HUES48 (cell line): ENCODE data around the gene ITPK1.

Experiments
- H3K27ac ChIP-seq: one replicate; pipeline ENCODE4 v1.7.0; 2013; ENCODE audit warnings: low read depth, low read length, inconsistent platforms
- H3K27me3 ChIP-seq: 2 replicates; pipeline ENCODE4 v1.6.1; 2013; ENCODE audit warnings: mild to moderate bottlenecking, low read length; ENCODE audit not compliant: control insufficient read depth, insufficient read depth
- H3K36me3 ChIP-seq: 2 replicates; pipeline ENCODE4 v1.6.1; 2013; ENCODE audit warnings: low read length; ENCODE audit not compliant: control insufficient read depth, insufficient read depth
- H3K4me1 ChIP-seq: 2 replicates; pipeline ENCODE4 v1.6.1; 2013; ENCODE audit warnings: mild to moderate bottlenecking, low read length; ENCODE audit not compliant: control insufficient read depth, insufficient read depth
- H3K4me3 ChIP-seq: 2 replicates; pipeline ENCODE4 v1.5.1; 2013; ENCODE audit warnings: mild to moderate bottlenecking, low read depth, low read length
- H3K9ac ChIP-seq: 2 replicates; pipeline ENCODE4 v1.6.1; 2013; ENCODE audit warnings: mild to moderate bottlenecking, low read depth, low read length, moderate library complexity
- H3K9me3 ChIP-seq: 2 replicates; pipeline ENCODE4 v1.6.1; 2013; ENCODE audit warnings: low read length; ENCODE audit not compliant: control insufficient read depth, insufficient read depth

Gene ITPK1

DNA sequence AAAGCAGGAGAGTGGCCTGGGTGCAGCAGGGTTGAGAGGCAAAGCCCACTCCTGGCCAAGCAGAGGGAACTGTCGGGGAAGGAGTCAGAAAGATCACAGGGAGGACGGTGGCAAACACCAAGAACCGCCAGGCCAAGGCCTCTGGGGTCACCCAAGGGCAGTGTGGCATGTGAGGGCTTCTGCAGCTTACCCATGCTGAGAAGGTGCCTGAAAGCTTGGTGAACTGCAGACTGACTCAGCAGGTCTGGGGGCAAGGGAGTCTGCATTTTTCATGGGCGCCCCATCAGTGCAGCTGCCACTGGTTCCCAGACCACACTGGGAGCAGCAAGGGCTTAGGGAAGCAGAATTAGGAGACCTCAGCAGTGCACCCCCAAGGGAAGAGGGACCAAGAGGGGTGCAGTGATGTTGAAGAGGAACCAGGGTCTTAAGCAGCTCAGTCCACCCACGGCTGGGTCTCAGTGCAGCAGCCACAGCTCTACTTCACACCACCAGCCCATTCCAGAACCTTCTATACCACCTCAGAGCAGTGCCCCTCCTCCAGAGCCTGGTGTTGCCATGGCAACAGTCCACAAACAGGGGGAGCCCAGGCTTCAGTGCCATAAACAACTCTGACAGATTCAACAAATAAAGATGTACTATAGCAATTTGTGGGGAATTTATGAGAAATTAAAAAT lies 59.4 kb downstream of the ITPK1 start:
- Histone ChIP-seq H3K9ac (no peak overlapping the region), H3K27ac (no peak overlapping the region), H3K36me3 (peaks cover 3% of the 10 kb centered on the region; the same call in 1 of the 2 replicates), H3K4me1 (peaks cover 23% of the 10 kb centered on the region), H3K9me3 (no peaks in the 10 kb centered on the region), H3K27me3 (no peaks in the 10 kb centered on the region), H3K4me3 (no peak overlapping the region)

DNA sequence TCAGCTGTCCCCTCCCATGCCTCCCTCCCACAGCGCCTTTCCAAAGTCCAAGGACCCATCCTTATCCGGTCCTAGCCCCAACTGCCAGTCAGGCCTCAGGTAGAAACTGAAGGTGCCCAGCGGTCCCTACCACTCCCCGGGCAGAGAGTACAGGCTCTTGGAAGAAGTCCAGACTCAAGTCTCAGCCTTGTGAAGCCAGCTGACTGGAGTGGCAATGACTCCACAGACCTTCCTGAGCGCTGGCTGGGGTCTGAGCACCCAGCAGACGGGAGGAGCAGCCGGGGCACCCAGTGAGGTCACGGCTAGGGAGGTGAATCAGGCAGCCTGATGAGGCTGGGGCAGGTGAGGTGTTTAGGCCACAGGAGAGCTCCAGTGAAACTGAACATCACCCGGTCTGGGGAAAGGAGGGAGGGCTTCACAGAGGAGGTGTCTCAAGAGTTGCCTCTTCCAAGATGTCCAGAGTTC lies 60.0 kb downstream of the ITPK1 start:
- no peaks in the 10 kb centered on the region for H3K27me3 ChIP-seq
- no peak overlapping the region for H3K27ac ChIP-seq
- H3K36me3 ChIP-seq, result peaks cover 3% of the 10 kb centered on the region; the same call in 1 of the 2 replicates

DNA sequence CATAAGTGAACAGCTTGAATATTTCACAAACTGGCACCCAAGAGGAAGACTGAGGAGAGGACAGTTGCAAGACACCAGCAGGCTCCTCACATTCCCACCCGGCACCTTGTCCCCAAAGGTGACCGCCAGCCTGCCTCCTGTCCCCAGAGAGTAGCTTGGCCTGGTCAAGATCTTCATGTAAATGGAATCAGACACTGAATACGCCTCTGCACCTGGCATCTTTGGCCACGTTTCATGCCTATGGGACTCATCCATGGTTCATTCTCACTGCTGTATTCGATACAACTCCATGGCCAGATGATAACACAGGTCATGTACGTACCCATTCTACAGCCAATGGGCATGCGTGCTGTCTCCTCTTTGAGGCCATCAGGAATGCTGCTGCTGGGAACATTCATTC lies 60.8 kb downstream of the ITPK1 start:
- peaks cover 3% of the 10 kb centered on the region; the same call in 1 of the 2 replicates for H3K36me3 ChIP-seq
- peaks cover 31% of the 10 kb centered on the region for H3K4me1 ChIP-seq
- H3K4me3 ChIP-seq, result no peak overlapping the region
- no peak overlapping the region for H3K27ac ChIP-seq
- no peaks in the 10 kb centered on the region for H3K9me3 ChIP-seq
- no peaks in the 10 kb centered on the region for H3K27me3 ChIP-seq
- no peak overlapping the region for H3K9ac ChIP-seq

More for the DNA sequence above, 60.0 kb downstream of the ITPK1 start:
- Histone ChIP-seq H3K4me3 (no peak overlapping the region), H3K4me1 (peaks cover 30% of the 10 kb centered on the region), H3K9ac (no peak overlapping the region), H3K9me3 (no peaks in the 10 kb centered on the region)

DNA sequence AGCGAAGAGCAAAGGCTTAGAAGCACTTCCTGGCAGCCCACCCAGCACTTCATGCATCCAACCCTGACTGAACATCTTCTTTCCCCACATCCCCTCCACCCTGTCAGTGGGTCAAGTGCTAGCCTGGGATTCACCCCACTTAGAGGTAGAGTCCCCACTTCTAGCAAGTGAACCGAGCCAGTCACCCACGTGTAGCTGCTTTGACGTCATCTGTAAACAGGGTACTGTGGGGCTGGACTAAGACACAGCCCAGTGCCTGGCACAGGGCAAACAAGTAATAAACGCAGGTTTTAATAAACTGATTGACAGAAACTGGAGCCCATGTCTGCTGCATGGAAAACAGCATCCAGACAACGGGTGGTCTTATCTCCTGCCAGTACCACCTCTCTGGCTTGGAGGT lies 61.7 kb downstream of the ITPK1 start:
- Histone ChIP-seq H3K27ac (no peak overlapping the region), H3K4me3 (no peak overlapping the region), H3K4me1 (peaks cover 33% of the 10 kb centered on the region), H3K9me3 (no peaks in the 10 kb centered on the region), H3K9ac (no peak overlapping the region), H3K36me3 (peaks cover 3% of the 10 kb centered on the region; the same call in 1 of the 2 replicates), H3K27me3 (no peaks in the 10 kb centered on the region)

DNA sequence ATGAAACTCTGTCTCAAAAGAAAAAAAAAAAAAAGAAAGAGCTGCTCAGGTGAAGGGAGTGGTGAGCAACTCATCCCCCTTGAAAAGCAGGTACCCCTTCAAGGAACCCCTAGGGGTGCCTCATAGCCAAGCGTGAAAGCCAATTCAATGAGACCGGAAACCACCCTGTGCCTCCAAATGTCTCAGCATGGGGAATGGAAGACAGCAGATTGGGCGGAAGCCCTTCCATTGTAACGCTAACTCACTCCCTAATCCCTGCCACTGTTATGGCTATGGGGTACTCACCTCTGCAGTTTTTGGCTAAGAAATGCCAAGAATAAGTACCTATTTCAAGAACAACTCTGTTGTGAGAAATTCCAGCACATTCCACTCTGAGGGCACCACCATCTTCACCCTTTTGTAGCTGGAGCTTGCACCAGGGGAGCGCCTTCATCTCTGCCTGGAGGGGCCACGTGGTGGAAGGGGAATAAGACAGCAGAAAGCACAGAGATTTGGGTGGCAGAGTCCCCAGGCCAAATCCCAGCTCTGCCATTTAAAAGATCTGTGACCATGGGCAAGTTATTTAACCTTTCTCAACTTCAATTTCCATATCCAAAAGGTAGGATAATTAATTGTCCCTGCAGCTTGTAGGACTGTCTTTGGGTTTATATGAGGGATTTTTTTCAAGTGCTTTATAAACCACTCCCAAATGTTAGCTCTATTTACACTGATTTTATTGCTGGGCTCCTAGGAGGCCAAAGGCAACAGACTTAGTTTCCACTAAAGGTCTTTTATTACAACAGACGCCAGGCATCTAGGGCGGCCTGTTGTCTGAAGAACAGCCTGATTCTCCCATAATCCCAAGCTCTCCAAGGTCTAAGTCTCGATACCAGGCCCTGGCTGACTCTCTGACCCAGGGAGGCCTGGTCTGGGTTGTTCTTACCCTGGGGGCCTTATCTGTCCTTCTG lies 63.9 kb downstream of the ITPK1 start:
- peak overlapping the region; percentile 83 for H3K27ac ChIP-seq

DNA sequence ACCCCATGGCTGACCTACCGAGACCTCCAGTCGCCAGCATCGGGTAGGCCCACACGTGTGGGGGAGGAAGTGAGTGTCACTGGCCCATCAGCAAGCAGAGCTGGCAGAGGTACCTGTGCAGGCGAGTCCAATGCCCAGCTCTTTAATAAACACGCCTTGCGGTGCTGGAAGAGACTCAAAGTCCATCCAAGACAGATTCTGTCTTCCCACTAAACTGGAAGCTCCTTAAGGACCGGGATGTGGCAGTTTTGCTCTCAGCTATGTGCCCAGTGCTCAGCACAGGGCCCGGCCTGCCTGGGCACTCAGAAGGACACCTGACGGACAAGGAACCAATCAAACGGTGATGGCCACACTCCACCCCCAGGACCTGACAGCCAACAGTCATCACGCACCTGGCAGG lies 65.0 kb downstream of the ITPK1 start:
- Histone ChIP-seq H3K4me1 (peaks cover 43% of the 10 kb centered on the region), H3K27me3 (no peaks in the 10 kb centered on the region), H3K4me3 (no peak overlapping the region), H3K36me3 (peaks cover 3% of the 10 kb centered on the region; the same call in 1 of the 2 replicates), H3K9me3 (no peaks in the 10 kb centered on the region), H3K9ac (no peak overlapping the region), H3K27ac (peak overlapping the region; percentile 83)

More for the DNA sequence above, 63.9 kb downstream of the ITPK1 start:
- H3K9me3 ChIP-seq, result no peaks in the 10 kb centered on the region
- H3K36me3 ChIP-seq, result peaks cover 3% of the 10 kb centered on the region; the same call in 1 of the 2 replicates
- peaks cover 37% of the 10 kb centered on the region for H3K4me1 ChIP-seq
- no peak overlapping the region for H3K4me3 ChIP-seq
- peak overlapping the region; percentile 9; the same call in 1 of the 2 replicates for H3K9ac ChIP-seq
- H3K27me3 ChIP-seq, result no peaks in the 10 kb centered on the region

DNA sequence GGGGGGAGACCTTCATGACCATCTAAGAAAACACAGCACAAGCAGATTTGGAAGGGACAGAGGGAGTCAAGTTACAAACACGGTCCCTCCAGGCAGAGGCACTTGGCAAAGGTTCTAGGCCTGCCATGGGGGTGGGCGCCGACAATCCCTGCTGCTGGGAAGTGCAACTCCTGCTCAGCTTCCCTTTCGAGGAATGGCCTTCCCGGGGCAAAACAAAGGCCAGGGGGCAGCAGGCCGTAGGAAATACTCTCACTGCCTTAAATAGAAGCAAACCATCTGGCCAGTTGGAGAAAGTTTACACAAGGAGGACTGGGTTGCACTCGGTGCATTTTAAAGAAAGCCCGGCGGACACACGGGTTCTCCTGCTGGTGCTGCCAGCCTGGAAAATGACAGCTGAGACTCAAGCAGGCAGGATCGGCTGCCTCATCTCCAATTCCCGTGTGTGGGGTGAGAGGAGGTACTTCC lies 65.8 kb downstream of the ITPK1 start:
- Histone ChIP-seq H3K9ac (no peak overlapping the region), H3K27ac (no peak overlapping the region)

DNA sequence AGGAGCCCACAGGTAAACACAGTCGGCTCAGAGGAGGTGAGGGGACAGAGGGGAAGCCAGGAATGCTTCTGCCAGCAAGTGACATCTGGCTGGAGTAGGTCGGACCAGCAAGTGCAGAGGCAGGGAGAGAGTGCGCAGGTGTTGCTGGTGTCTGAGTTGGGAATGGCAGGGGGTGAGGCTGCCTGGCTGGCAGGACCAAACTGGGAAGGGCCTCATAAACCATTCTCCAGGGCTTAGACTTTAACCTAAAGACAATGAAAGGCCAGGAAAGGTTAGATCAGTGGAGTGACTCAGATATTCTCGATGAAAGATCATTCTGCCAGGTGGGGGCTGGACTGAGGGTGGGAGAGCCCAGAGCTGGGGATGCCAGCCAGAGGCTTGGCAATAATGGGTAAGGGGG lies 66.4 kb downstream of the ITPK1 start:
- no peaks in the 10 kb centered on the region for H3K9me3 ChIP-seq
- no peaks in the 10 kb centered on the region for H3K27me3 ChIP-seq
- no peak overlapping the region for H3K27ac ChIP-seq
- no peak overlapping the region for H3K9ac ChIP-seq
- H3K4me1 ChIP-seq, result peaks cover 56% of the 10 kb centered on the region
- H3K4me3 ChIP-seq, result no peak overlapping the region
- H3K36me3 ChIP-seq, result no peaks in the 10 kb centered on the region

More for the DNA sequence above, 65.8 kb downstream of the ITPK1 start:
- H3K4me3 ChIP-seq, result no peak overlapping the region
- no peaks in the 10 kb centered on the region for H3K9me3 ChIP-seq
- no peaks in the 10 kb centered on the region for H3K27me3 ChIP-seq
- peaks cover 50% of the 10 kb centered on the region for H3K4me1 ChIP-seq
- H3K36me3 ChIP-seq, result peaks cover under 1% of the 10 kb centered on the region; the same call in 1 of the 2 replicates

DNA sequence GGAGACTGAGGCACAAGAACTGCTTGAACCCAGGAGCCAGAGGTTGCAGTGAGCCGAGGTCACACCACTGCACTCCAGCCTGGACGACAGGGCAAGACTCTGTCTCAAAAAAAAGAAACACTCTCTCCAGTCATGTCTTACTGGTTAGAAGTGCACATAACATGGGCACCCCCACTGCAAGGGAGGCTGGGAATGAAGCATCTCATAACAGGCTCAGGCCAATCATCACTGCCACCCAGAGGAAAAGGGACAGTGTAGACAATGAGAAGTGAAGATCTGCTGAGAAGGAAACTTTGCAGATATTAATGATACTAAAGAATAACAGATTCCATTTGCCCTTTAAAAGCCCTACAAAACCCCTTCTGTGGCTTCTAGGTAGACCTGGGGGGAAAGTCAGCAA lies 66.9 kb downstream of the ITPK1 start:
- no peaks in the 10 kb centered on the region for H3K9me3 ChIP-seq
- H3K27me3 ChIP-seq, result no peaks in the 10 kb centered on the region
- H3K27ac ChIP-seq, result no peak overlapping the region
- H3K9ac ChIP-seq, result no peak overlapping the region
- H3K36me3 ChIP-seq, result no peaks in the 10 kb centered on the region
- peaks cover 59% of the 10 kb centered on the region for H3K4me1 ChIP-seq
- no peak overlapping the region for H3K4me3 ChIP-seq

DNA sequence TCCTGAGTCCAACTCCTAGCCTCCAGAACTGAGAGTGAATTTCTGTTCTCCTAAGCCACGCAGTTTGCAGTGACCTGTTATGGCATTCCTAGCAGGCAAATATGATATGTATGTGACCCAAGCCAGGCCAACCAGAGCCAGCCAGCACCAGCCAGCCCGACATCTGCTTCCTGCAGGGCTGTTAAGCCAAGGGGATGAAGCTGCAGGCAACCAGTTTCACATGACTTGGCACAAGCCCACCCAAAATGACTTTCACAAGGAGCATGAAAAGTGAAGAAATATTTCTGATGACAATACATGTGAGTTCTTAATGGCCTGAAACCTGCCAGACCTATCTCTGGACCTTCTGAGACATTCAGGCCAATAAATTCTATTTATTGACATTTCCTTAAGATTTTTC lies 68.1 kb downstream of the ITPK1 start:
- H3K9ac ChIP-seq, result no peak overlapping the region
- no peak overlapping the region for H3K27ac ChIP-seq
- H3K4me1 ChIP-seq, result peaks cover 62% of the 10 kb centered on the region
- no peaks in the 10 kb centered on the region for H3K36me3 ChIP-seq
- no peaks in the 10 kb centered on the region for H3K27me3 ChIP-seq
- H3K4me3 ChIP-seq, result no peak overlapping the region
- no peaks in the 10 kb centered on the region for H3K9me3 ChIP-seq
